Esophagus muscularis mucosa (tissue), 4 donors: ENCODE data around the gene TRIM25. TPM values are rescaled to one million over a fixed set of nuclear protein-coding genes. Genes with fewer than 3 reads are reported as not detected.

Experiments used
- DNase-seq: peaks from one replicate; pipeline ENCODE4 v3.0.0-alpha.2; 2017; ENCODE audit errors: extremely low spot score
- H3K27ac ChIP-seq, 4 donors: fragments of 200-600 bp; sonication (generic); replicated peaks in 1 of 4; 1 replicate in 3 of 4; 2 replicates in 1 of 4; pipeline ENCODE4 v1.5.1; 2016 to 2019; ENCODE audit warnings: mild to moderate bottlenecking in 1 of 4
- H3K27me3 ChIP-seq, 4 donors: fragments of 200-600 bp; sonication (generic); one replicate each; pipeline versions ENCODE4 v1.5.1 to v1.6.0; 2016 to 2019
- H3K36me3 ChIP-seq, 4 donors: fragments of 200-600 bp; sonication (generic); one replicate each; pipeline ENCODE4 v1.5.1; 2016 to 2019
- H3K4me1 ChIP-seq, 4 donors: fragments of 200-600 bp; sonication (generic); one replicate each; pipeline ENCODE4 v1.5.1; 2016 to 2019
- H3K4me3 ChIP-seq, 4 donors: fragments of 200-600 bp; sonication (generic); 1 replicate in 2 of 4; 2 replicates in 2 of 4; pipeline ENCODE4 v1.5.1; 2016 to 2019; ENCODE audit warnings: mild to moderate bottlenecking in 4 of 4, moderate library complexity in 1 of 4
- H3K9me3 ChIP-seq, 4 donors: fragments of 200-600 bp; sonication (generic); 1 replicate in 3 of 4; 2 replicates in 1 of 4; pipeline ENCODE4 v1.5.1; 2016 to 2019
- CTCF ChIP-seq, 3 experiments: fragments of 200-600 bp in 2 of 3; fragments of 450-650 bp in 1 of 3; sonication (generic) in 2 of 3; IDR thresholded peaks; one replicate each; pipeline ENCODE4 v1.5.1; 2017 to 2019; ENCODE audit warnings: antibody characterized with exemption in 3 of 3, mild to moderate bottlenecking in 2 of 3, moderate library complexity in 1 of 3
- EP300 ChIP-seq: sonication (generic); formaldehyde crosslinking; IDR thresholded peaks from one replicate; pipeline ENCODE4 v1.6.1; 2017; ENCODE audit warnings: antibody characterized with exemption
- POLR2A ChIP-seq: fragments of 450-650 bp; IDR thresholded peaks from one replicate; pipeline ENCODE4 v1.6.1; 2017; ENCODE audit warnings: antibody characterized with exemption, moderate library complexity, mild to moderate bottlenecking, low read depth
- POLR2AphosphoS5 ChIP-seq, 2 donors: sonication (generic); formaldehyde crosslinking; IDR thresholded peaks; one replicate each; pipeline ENCODE4 v1.6.1; 2017; ENCODE audit warnings: antibody characterized with exemption in 2 of 2
- WGBS: methylation state at CpG from one replicate; pipeline ENCODE4 v1.1.5; 2018; 5-methylcytosine and 5-hydroxymethylcytosine counted together
- intact Hi-C: fragments of 100-400 bp; cut with DNase I; formaldehyde crosslinking; loops from one replicate; pipeline ENCODE4 v1.15.1; 2023
- total RNA-seq, 4 donors: library from RNA; depleted of rRNA; stranded (reverse); fragments of >200 nt; gene quantifications; one replicate each; pipeline versions ENCODE4 v1.1.0 to v1.2.1, GENCODE V29; 2016

Gene TRIM25
- total RNA-seq, 4 donors from 2014 or later, result 13.9 to 19.9 (median 16.6) TPM

DNA sequence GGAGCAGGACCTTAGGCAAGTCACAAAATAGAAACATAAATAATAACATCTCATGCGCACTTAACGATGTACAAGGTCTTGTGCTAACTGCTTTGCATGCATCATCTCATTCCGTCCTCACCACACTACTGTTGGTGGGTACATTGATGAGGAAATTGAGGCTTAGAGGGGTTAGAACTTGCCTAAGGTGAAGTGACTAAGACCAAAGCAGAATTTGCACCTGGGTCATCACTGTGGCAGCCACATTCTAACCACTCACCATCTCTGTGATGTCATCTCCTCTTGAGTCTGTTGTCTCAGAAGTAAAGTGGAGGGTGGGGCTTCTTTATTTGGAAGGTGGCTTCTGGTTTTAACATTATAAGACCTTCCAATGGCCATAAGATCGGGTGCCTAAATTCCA lies 20.4 kb upstream of the TRIM25 start:
- H3K27me3 ChIP-seq, result no peaks in the 10 kb centered on the region
- no peak overlapping the region for H3K4me3 ChIP-seq
- intact Hi-C loops, result no loop called here
- peaks cover 4 to 63% (median 40%) of the 10 kb centered on the region in 4 donors for H3K36me3 ChIP-seq
- no peak for DNase-seq
- H3K4me1 ChIP-seq, result no peaks in the 10 kb centered on the region
- WGBS, result 92% methylated on average over 4 of the region's 4 CpGs
- no peak overlapping the region for H3K27ac ChIP-seq
- TF ChIP-seq POLR2AphosphoS5 (IDR thresholded peaks at IDR 0.05), result no peak
- no peak for TF ChIP-seq EP300
- TF ChIP-seq CTCF (IDR thresholded peaks at IDR 0.05), result no peak
- no peak for TF ChIP-seq POLR2A
- no peaks in the 10 kb centered on the region for H3K9me3 ChIP-seq

GRCh38 chr17:56933868-56934267 lies 20.0 kb upstream of the TRIM25 start:
- 90% methylated on average over 1 of the region's 1 CpG for WGBS
- Histone ChIP-seq H3K27me3 (no peaks in the 10 kb centered on the region), H3K9me3 (no peaks in the 10 kb centered on the region), H3K4me3 (no peak overlapping the region), H3K27ac (no peak overlapping the region), H3K4me1 (no peaks in the 10 kb centered on the region), H3K36me3 (peaks cover 4 to 59% (median 35%) of the 10 kb centered on the region in 4 donors)
- intact Hi-C loops, result no loop called here
- DNase-seq, result no peak
- no peak for TF ChIP-seq CTCF (IDR thresholded peaks at IDR 0.05)
- no peak for TF ChIP-seq POLR2AphosphoS5 (IDR thresholded peaks at IDR 0.05)
- TF ChIP-seq EP300, result no peak
- TF ChIP-seq POLR2A, result no peak

DNA sequence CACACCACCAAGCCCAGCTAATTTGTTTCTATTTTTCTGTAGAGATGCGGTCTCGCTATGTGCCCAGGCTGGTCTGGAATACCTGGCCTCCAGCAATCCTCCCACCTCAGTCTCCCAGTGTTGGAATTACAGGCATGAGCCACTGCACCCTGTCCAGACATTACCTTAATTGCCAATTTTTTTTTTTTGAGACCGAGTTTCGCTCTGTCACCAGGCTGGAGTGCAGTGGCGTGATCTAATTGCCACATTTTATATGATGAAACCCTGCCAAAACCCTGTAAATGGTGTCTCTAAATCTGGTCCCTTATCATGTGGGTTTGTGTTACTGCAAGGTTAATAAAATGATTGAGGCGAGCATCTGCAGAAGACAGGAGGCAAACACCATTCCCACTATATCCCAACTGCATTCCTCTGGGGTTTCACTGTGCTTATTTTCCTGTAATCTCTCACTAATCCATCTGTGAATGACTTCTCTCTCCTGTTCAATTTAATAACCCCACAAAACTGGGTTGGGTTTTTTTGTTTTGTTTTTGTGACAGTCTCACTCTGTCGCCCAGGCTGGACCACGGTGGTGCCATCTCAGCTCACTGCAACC lies 19.4 kb upstream of the TRIM25 start:
- intact Hi-C loops, result no loop called here
- no peaks in the 10 kb centered on the region for H3K4me1 ChIP-seq
- no peak for DNase-seq
- TF ChIP-seq CTCF (IDR thresholded peaks at IDR 0.05) (no peak), POLR2AphosphoS5 (IDR thresholded peaks at IDR 0.05) (no peak), POLR2A (no peak), EP300 (no peak)
- H3K4me3 ChIP-seq, result no peak overlapping the region
- H3K27ac ChIP-seq, result no peak overlapping the region
- H3K9me3 ChIP-seq, result no peaks in the 10 kb centered on the region
- H3K36me3 ChIP-seq, result peaks cover 4 to 52% (median 33%) of the 10 kb centered on the region in 4 donors
- WGBS, result 96% methylated on average over 8 of the region's 8 CpGs
- no peaks in the 10 kb centered on the region for H3K27me3 ChIP-seq

DNA sequence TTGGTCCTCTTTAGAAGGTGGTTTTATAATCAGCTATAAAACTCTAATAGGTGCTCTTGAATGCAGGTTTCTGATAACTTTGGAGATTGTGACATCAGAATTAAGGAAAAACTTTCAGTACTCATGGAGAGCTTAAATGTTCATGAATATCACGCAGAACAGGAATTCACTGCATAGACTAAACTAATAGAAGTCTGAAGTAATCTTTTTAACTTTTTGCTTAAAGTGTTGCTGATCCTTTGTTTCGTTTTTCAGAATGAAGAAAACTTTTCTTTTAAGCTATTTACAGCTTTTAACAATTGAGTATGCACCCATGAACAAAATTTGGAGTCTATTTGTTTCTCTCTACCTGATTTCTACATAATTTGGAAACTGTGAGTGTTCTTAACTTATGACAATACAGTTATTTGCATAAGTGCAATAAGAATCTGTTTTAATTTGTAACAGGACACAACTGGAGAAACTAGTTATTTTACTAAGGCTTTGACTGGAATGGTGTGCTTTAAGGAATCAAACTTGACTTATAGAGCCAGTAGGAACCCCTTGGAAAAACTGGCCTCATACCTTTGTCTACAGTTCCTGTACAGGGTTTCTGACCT lies 17.0 kb upstream of the TRIM25 start:
- Histone ChIP-seq H3K9me3 (no peaks in the 10 kb centered on the region), H3K36me3 (peaks cover 4 to 28% (median 18%) of the 10 kb centered on the region in 4 donors), H3K27ac (no peak overlapping the region), H3K4me1 (no peaks in the 10 kb centered on the region), H3K4me3 (no peak overlapping the region), H3K27me3 (no peaks in the 10 kb centered on the region)
- TF ChIP-seq EP300, result no peak
- TF ChIP-seq POLR2A, result no peak
- TF ChIP-seq POLR2AphosphoS5 (IDR thresholded peaks at IDR 0.05), result no peak
- TF ChIP-seq CTCF (IDR thresholded peaks at IDR 0.05), result no peak
- no peak for DNase-seq
- 86% methylated on average over 2 of the region's 2 CpGs for WGBS
- intact Hi-C loops, result no loop called here
